ENCODE results near the gene TFB1M.

Gene TFB1M

DNA sequence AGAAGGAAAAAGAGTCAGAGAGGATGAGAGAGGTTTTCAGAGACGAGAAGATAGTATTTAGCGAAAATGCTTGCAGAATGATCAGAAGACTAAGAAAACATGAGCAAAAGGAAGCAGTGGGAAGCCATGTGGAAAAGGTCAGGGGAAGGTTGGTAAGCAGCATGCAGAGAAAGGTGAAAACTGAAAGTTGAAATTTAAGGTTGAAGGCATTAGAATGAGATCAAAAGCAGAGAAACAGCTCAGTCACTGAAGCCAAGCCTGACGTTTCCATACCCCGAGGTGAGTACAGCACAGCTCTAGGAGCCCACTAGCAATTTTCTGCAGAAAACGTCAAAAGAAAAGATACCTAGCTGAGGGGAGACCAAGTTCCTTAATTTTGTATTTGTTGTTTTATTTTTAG, 19.1 kb upstream of the TFB1M start:
- Mint-ChIP-seq H3K4me1 (peaks cover 21% of the 10 kb centered on the region), H3K27ac (peak overlapping the region; percentile 5), H3K9me3 (peaks cover 34% of the 10 kb centered on the region), H3K36me3 (ENCODE audit: low read depth) (peaks cover 11% of the 10 kb centered on the region), H3K27me3 (ENCODE audit: low read depth, poor library complexity) (no peaks in the 10 kb centered on the region), H3K4me3 (no peak overlapping the region)
- TF ChIP-seq, protein P1, sequence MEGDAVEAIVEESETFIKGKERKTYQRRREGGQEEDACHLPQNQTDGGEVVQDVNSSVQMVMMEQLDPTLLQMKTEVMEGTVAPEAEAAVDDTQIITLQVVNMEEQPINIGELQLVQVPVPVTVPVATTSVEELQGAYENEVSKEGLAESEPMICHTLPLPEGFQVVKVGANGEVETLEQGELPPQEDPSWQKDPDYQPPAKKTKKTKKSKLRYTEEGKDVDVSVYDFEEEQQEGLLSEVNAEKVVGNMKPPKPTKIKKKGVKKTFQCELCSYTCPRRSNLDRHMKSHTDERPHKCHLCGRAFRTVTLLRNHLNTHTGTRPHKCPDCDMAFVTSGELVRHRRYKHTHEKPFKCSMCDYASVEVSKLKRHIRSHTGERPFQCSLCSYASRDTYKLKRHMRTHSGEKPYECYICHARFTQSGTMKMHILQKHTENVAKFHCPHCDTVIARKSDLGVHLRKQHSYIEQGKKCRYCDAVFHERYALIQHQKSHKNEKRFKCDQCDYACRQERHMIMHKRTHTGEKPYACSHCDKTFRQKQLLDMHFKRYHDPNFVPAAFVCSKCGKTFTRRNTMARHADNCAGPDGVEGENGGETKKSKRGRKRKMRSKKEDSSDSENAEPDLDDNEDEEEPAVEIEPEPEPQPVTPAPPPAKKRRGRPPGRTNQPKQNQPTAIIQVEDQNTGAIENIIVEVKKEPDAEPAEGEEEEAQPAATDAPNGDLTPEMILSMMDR (IDR thresholded peaks at IDR 0.05), result no peak
- DNase-seq, result no peak

DNA sequence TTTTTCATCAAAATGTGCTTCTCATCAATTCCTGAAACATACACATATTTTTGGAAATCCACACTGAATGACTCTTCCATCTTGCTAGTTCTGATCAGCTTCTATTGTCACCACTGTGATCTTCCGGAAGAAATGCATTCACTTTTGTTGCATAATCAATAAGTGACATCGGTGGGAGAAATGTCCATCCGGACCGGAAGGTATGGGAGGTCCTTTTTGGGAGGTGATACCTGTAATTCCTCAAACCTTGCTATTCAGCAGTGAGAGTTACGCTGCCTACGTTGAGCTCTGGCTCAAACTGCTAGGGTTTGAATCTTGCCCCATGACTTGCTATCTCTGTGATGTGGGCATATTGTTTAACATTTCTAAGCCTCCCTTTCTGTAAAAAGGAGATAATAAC, 16.6 kb upstream of the TFB1M start:
- no peak overlapping the region for H3K4me3 Mint-ChIP-seq
- H3K4me1 Mint-ChIP-seq, result peaks cover 29% of the 10 kb centered on the region
- TF ChIP-seq, protein P1 (IDR thresholded peaks at IDR 0.05), result no peak
- DNase-seq, result no peak
- H3K9me3 Mint-ChIP-seq, result peaks cover 10% of the 10 kb centered on the region
- no peak overlapping the region for H3K27ac Mint-ChIP-seq
- peaks cover 9% of the 10 kb centered on the region for H3K36me3 Mint-ChIP-seq (ENCODE audit: low read depth)
- H3K27me3 Mint-ChIP-seq (ENCODE audit: low read depth, poor library complexity), result no peaks in the 10 kb centered on the region

DNA sequence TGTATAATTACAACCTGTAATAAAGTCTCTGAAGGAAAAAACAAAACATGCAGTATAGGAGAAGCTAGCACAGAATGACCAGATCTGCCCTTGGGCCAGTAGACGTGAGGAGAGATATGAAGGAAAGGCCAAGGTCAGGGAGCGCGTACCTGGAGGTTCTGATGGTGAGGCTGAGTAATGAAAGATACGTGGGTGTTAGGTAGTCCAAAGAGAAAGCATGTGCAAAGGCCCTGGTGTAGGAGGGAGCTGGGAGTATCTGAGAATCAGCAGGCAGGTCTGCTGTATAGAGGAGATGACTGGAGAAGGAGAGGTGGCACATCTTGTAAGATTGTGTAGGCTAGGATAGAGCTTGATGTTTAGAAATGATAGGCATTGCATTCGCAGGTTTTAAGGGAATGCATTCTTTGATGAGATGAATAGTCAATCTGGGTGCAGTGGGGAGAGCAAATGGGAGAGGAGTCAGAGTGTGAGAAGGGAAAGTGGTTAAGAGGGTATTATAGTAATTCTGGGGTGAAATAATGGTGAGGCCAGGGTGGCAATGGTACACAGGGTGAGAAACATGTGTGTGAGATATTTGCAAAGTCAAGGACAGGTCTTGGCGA, 15.9 kb upstream of the TFB1M start:
- Mint-ChIP-seq H3K4me1 (peaks cover 32% of the 10 kb centered on the region), H3K4me3 (no peak overlapping the region), H3K36me3 (ENCODE audit: low read depth) (peaks cover 3% of the 10 kb centered on the region), H3K27me3 (ENCODE audit: low read depth, poor library complexity) (no peaks in the 10 kb centered on the region), H3K27ac (no peak overlapping the region), H3K9me3 (peaks cover 3% of the 10 kb centered on the region)
- DNase-seq, result no peak
- TF ChIP-seq, protein P1 (IDR thresholded peaks at IDR 0.05), result no peak

DNA sequence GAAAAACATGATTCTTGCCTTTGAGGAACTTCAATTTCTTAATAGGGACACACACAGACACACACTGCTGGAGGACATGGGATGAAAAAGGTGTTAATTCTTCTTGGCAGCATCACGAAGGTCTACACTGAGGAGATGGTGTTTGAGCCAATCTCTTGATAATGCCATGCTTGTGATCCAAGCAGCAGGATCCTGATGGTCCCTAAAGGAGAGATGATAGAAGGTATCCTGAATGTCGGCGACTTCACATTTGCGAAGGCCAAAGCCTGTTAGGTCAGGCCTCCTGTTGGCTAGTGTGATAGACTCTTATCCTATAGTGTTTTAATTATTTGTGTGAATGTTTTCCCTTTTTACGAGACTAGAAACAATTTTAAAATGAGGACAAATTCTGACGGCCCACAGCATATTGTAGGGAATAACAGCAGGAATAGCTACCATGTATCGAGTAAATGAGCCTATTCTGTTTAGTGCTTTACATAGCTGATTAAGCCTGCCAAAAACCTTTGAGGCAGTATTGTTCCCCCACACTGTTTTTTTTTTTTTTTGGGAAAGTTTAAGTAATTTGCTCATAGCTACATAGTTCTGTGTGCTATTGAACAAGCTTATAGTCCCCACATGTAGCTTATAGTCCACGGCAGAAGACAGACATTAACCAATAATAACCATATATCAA, 15.3 kb upstream of the TFB1M start:
- Mint-ChIP-seq H3K9me3 (no peaks in the 10 kb centered on the region), H3K4me3 (no peak overlapping the region), H3K27ac (no peak overlapping the region), H3K27me3 (ENCODE audit: low read depth, poor library complexity) (no peaks in the 10 kb centered on the region), H3K4me1 (peaks cover 32% of the 10 kb centered on the region), H3K36me3 (ENCODE audit: low read depth) (no peaks in the 10 kb centered on the region)
- TF ChIP-seq, protein P1 (IDR thresholded peaks at IDR 0.05), result no peak
- no peak for DNase-seq

DNA sequence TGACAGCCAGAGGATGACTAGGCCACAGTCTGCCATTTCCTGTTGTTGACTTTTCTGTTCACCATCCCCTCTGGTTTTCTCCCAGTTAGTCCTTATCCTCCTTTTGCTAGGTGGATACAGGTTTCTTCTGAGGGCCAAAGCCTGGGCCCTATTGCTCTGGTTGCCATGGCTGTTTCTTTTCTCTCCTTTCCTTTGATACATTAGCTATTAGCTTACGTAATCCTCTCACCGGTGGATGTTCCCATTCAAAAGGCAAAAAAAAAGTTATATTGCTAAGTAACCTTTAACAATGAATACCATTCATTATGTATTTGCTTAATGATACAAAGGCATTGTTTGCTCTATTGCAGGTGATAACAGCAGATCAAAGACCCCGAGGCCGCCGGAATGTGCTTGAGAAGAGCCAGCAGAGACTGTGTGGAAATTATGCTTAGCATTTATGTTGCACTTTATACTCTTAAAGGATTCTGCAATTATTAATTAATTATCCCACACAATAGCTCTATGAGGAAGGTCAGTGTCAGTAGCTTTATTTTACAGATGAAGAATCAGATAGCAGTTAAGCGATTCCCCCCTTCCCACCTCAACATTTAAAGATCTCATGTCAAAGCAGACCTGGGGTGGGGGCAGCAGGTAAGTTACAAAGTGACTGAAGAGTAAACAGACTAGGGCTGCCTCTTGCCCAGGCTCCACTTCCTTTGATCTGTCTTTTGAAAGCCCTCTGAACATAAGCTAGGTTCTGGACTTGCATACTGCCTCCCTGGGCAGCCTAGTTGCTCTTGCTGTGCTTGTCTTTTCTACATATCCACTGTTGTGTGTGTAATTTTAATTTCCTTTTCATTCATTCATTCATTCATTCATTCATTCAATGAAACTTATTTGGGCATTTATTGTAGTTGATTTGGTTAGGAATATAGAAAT, 14.5 kb upstream of the TFB1M start:
- Mint-ChIP-seq H3K4me1 (peaks cover 30% of the 10 kb centered on the region), H3K4me3 (no peak overlapping the region), H3K27ac (no peak overlapping the region), H3K9me3 (no peaks in the 10 kb centered on the region), H3K36me3 (ENCODE audit: low read depth) (no peaks in the 10 kb centered on the region), H3K27me3 (ENCODE audit: low read depth, poor library complexity) (no peaks in the 10 kb centered on the region)
- DNase-seq, result no peak
- TF ChIP-seq, protein P1 (IDR thresholded peaks at IDR 0.05), result no peak
